ACC112 (cell line): ENCODE measurements around the gene CFAP299.

Experiments
- H2AFZ ChIP-seq: fragments of 200-600 bp; sonication (generic); one replicate; pipeline ENCODE4 v1.6.0; 2017; ENCODE audit warnings: antibody characterized with exemption, low read length; ENCODE audit not compliant: unreplicated experiment
- H3K27ac ChIP-seq: fragments of 200-600 bp; sonication (generic); 2 replicates; pipeline ENCODE4 v1.5.1; 2014; ENCODE audit warnings: low read depth, mild to moderate bottlenecking, antibody characterized with exemption, low read length, moderate library complexity
- H3K27me3 ChIP-seq: fragments of 200-600 bp; sonication (generic); 2 replicates; pipeline ENCODE4 v1.6.1; 2014; ENCODE audit warnings: mild to moderate bottlenecking, antibody characterized with exemption, low read length, moderate library complexity, mixed read lengths; ENCODE audit not compliant: insufficient read depth
- H3K36me3 ChIP-seq: fragments of 200-600 bp; sonication (generic); 2 replicates; pipeline ENCODE4 v1.6.1; 2016; ENCODE audit warnings: mild to moderate bottlenecking, antibody characterized with exemption, low read length, moderate library complexity, mixed read lengths; ENCODE audit not compliant: insufficient read depth
- H3K4me1 ChIP-seq: fragments of 200-600 bp; sonication (generic); one replicate; pipeline ENCODE4 v1.6.1; 2016; ENCODE audit warnings: low read length, mixed read lengths; ENCODE audit not compliant: insufficient read depth, unreplicated experiment, control insufficient read depth
- H3K4me3 ChIP-seq: fragments of 200-600 bp; sonication (generic); 2 replicates; pipeline ENCODE4 v1.5.1; 2014; ENCODE audit warnings: mild to moderate bottlenecking, low read depth, low read length
- H3K79me2 ChIP-seq: fragments of 200-600 bp; sonication (generic); one replicate; pipeline ENCODE4 v1.6.0; 2016; ENCODE audit warnings: low read length; ENCODE audit not compliant: control insufficient read depth, unreplicated experiment, insufficient read depth

CFAP299 gene

DNA sequence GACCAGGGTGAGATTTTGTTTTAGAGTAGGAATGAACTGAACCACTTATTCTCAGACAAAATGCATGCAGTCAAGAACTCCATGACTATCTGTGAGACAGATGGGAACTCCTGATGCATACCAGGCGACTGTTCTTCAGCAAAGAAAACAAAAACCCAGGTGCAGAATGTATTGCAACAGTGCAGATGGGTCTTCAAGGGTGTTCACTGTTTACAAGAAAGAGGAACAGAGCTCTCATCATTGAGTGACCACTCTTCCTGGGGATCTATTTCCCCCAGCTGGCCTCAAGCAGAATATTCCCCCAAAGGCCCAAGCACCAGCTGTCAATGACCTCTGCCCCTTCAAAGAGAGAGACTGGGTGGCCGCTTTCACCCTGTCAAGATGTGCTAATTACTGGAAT, 655.3 kb downstream of the CFAP299 start:
- peaks cover 11% of the 10 kb centered on the region for H3K27me3 ChIP-seq

DNA sequence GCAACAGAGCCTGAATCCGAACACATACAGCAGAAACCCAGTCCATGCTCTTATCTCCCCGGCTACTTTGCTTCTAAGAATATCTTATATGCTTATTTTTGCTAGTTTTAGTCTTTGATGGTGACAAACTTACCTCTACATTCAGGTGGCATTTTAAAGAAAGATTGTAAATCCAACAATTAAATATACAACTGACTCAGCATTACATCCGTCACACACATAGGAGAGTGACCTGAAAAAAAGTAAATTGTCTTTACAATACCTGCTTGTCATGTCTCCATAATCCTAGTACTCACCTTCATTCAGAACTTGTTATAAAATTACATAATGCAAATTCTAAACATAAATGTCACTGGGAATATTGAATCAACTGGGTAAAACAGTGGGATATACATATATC, 664.4 kb downstream of the CFAP299 start:
- Histone ChIP-seq H3K4me1 (no peaks in the 10 kb centered on the region), H3K4me3 (no peak overlapping the region), H3K27me3 (peaks cover 6% of the 10 kb centered on the region; the same call in 1 of the 2 replicates), H3K36me3 (no peaks in the 10 kb centered on the region), H2AFZ (no peak overlapping the region), H3K27ac (no peak overlapping the region), H3K79me2 (no peaks in the 10 kb centered on the region)

More for the DNA sequence above, 655.3 kb downstream of the CFAP299 start:
- Histone ChIP-seq H3K27ac (no peak overlapping the region), H3K4me1 (peaks cover 4% of the 10 kb centered on the region), H3K4me3 (no peak overlapping the region), H2AFZ (no peak overlapping the region), H3K79me2 (no peaks in the 10 kb centered on the region), H3K36me3 (no peaks in the 10 kb centered on the region)

DNA sequence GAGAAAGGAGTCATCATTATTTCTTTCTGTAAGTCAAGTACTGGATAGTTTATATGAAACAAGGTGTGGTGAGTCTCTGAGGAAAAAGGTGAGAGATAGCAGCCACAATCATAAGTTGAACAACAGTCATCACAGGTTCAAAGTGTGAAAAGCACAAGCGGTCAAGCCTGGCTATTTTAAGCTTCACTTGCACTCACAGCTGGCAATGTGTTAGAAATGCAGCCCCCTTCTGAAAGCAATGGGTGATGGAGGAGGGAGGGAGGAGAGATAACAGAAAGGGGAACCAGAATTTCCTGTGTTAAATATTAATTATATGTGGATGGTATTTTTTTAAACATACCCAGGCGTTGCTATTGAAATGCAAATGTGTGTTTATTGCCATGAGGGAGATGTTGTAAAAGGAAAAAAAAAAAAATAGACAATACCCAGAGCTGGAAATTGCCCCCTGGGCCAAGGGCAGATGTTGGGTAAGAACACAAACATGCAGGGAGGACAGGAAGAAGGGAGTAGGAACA, 668.1 kb downstream of the CFAP299 start:
- Histone ChIP-seq H3K79me2 (no peaks in the 10 kb centered on the region), H3K36me3 (no peaks in the 10 kb centered on the region), H3K27me3 (peaks cover 20% of the 10 kb centered on the region), H3K4me1 (no peaks in the 10 kb centered on the region), H3K27ac (no peak overlapping the region), H2AFZ (no peak overlapping the region), H3K4me3 (no peak overlapping the region)

DNA sequence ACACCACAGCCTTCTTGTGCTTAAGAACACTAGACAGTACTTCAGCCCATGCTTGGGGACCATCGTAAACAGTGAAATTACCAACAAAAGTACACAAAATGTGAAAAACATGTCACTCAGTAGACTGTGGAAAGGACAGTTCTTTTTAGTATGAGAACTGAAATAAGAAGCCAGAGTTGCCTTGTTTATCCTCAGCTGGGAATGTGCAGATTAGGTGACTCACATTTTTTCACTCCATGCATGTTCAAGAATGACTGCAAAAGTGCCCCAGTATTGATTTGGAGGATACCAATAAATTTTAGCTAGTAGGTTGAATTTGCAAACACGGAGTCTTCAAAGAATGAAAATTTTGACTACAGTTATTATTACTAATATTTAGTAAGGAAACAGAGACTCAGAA, 671.9 kb downstream of the CFAP299 start:
- H3K27ac ChIP-seq: no peak overlapping the region
- no peak overlapping the region for H2AFZ ChIP-seq
- no peaks in the 10 kb centered on the region for H3K36me3 ChIP-seq
- no peak overlapping the region for H3K4me3 ChIP-seq
- H3K79me2 ChIP-seq: no peaks in the 10 kb centered on the region
- no peaks in the 10 kb centered on the region for H3K4me1 ChIP-seq
- H3K27me3 ChIP-seq: peaks cover 20% of the 10 kb centered on the region
